ENCODE results near the gene MTO1.

DNA sequence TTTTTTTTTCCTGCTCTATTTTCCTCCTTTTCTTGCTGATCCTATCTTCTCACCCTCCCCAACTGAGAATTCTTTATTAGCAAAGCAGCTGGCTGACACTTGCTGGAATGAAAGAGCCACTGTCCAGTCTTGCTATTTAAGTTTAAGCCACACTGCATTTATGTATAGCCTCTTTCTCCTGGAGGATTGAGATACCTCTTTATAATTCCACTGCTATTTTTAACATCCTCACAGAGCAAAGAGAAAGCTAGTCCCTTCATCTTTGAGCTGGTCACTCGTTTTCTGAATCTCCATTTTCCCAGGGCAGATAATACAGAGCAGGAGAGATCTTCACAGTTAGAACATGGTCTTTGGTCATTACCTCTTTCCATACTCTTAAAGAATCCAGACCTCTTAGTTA is 95.3 kb downstream of the MTO1 start:
- TF ChIP-seq POLR2A (IDR thresholded peaks at IDR 0.05) (no peak), EP300 (IDR thresholded peaks at IDR 0.05) (no peak)
- TF ChIP-seq, protein P1, sequence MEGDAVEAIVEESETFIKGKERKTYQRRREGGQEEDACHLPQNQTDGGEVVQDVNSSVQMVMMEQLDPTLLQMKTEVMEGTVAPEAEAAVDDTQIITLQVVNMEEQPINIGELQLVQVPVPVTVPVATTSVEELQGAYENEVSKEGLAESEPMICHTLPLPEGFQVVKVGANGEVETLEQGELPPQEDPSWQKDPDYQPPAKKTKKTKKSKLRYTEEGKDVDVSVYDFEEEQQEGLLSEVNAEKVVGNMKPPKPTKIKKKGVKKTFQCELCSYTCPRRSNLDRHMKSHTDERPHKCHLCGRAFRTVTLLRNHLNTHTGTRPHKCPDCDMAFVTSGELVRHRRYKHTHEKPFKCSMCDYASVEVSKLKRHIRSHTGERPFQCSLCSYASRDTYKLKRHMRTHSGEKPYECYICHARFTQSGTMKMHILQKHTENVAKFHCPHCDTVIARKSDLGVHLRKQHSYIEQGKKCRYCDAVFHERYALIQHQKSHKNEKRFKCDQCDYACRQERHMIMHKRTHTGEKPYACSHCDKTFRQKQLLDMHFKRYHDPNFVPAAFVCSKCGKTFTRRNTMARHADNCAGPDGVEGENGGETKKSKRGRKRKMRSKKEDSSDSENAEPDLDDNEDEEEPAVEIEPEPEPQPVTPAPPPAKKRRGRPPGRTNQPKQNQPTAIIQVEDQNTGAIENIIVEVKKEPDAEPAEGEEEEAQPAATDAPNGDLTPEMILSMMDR (IDR thresholded peaks at IDR 0.05), result no peak
